HCT116 (cell line): ENCODE measurements around the gene CDH9.

Experiments used
- ATF3 ChIP-seq: IDR thresholded peaks from 2 replicates; pipeline ENCODE4 v1.6.1; 2012
- CEBPB ChIP-seq: IDR thresholded peaks from 2 replicates; pipeline ENCODE4 v1.6.1; 2012; ENCODE audit warnings: low read depth
- CTCF ChIP-seq, 3 experiments: fragments of 200-600 bp in 1 of 3; sonication (generic) in 1 of 3; IDR thresholded peaks in 2 of 3; conservative IDR thresholded peaks in 1 of 3; 2 replicates each; pipeline ENCODE4 v1.5.1; 2012 to 2017; ENCODE audit warnings: low read depth in 2 of 3, low read length in 2 of 3, antibody characterized with exemption in 1 of 3, borderline replicate concordance in 1 of 3, control low read depth in 1 of 3, mild to moderate bottlenecking in 1 of 3, mixed read lengths in 1 of 3, mixed run types in 1 of 3, moderate library complexity in 1 of 3; ENCODE audit not compliant: insufficient read depth in 1 of 3
- ELF1 ChIP-seq: IDR thresholded peaks from 2 replicates; pipeline ENCODE4 v1.6.1; 2012; ENCODE audit warnings: low read depth, borderline replicate concordance
- EZH2 ChIP-seq: fragments of 200-600 bp; sonication (generic); IDR thresholded peaks from 2 replicates; pipeline ENCODE4 v1.6.1; 2017; ENCODE audit warnings: antibody characterized with exemption, mixed run types
- EZH2phosphoT487 ChIP-seq: fragments of 200-600 bp; IDR thresholded peaks from 2 replicates; pipeline ENCODE4 v1.6.1; 2018; ENCODE audit warnings: antibody characterized with exemption, borderline replicate concordance
- FOSL1 ChIP-seq: IDR thresholded peaks from 2 replicates; pipeline ENCODE4 v1.6.1; 2012; ENCODE audit warnings: low read depth
- JUND ChIP-seq: IDR thresholded peaks from 2 replicates; pipeline ENCODE4 v1.6.1; 2012
- MAX ChIP-seq: IDR thresholded peaks from 2 replicates; pipeline ENCODE4 v1.6.1; 2012
- POLR2A ChIP-seq: IDR thresholded peaks from 2 replicates; pipeline ENCODE4 v1.7.0; 2011; ENCODE audit warnings: borderline replicate concordance; ENCODE audit not compliant: insufficient read depth, insufficient read length; ENCODE audit errors: extremely low read depth
- POLR2AphosphoS5 ChIP-seq: IDR thresholded peaks from 2 replicates; pipeline ENCODE4 v1.6.1; 2011; ENCODE audit warnings: mild to moderate bottlenecking, low read depth, low read length, moderate library complexity
- REST ChIP-seq: IDR thresholded peaks from 2 replicates; pipeline ENCODE4 v1.6.1; 2012; ENCODE audit warnings: low read depth
- ZBTB33 ChIP-seq: IDR thresholded peaks from 2 replicates; pipeline ENCODE4 v1.6.1; 2011; ENCODE audit warnings: mild to moderate bottlenecking, low read length, moderate library complexity; ENCODE audit not compliant: insufficient replicate concordance; ENCODE audit errors: extremely low read depth

- TF ChIP-seq CTCF (IDR thresholded peaks at IDR 0.05 in 2 of 3, conservative IDR thresholded peaks at IDR 0.05 in 1 of 3; ENCODE audit: borderline replicate concordance in 1 of 3, insufficient read depth in 1 of 3, low read depth in 2 of 3, low read length in 2 of 3) (no peak), JUND (no peak), POLR2A (no peak), REST (no peak), ELF1 (no peak), FOSL1 (no peak), EZH2 (no peak), POLR2AphosphoS5 (no peak), CEBPB (no peak), ATF3 (no peak), MAX (no peak), ZBTB33 (no peak), EZH2phosphoT487 (no peak)
These were observed 51.4 kb downstream of the CDH9 start for GRCh38 chr5:26986985-26987384.
